Hematopoietic multipotent progenitor cell (in vitro differentiated cells): Measurements from ENCODE around the gene TOB2. TPM values are rescaled to one million over a fixed set of nuclear protein-coding genes. Genes with fewer than 3 reads are reported as not detected.

ENCODE experiments used
- DNase-seq, 3 donors: peaks; one replicate each; pipeline ENCODE4 v3.0.0-alpha.2; 2011 to 2015; ENCODE audit warnings: low read depth in 2 of 3, low spot score in 2 of 3
- total RNA-seq: library from RNA; depleted of rRNA; stranded (reverse); fragments of >200 nt; gene quantifications from one replicate; pipeline ENCODE4 v1.2.3, GENCODE V29; 2012

The TOB2 gene
- 29.9 TPM for total RNA-seq

- DNase-seq = peak; percentile 87 to 96 (median 95)
Measured at GRCh38 chr22:41446639-41447434, at the start of gene TOB2. TOB2 (minus strand) TSS chr22:41446801; CDS start chr22:41437345, 9,456 bp downstream.

GRCh38 chr22:41491374-41492100, 44.9 kb upstream of the TOB2 start:
- no peak for DNase-seq

- DNase-seq = no peak
Measured at GRCh38 chr22:41488596-41489385, 42.2 kb upstream of the TOB2 start.

GRCh38 chr22:41488076-41488475, 41.5 kb upstream of the TOB2 start:
- DNase-seq = no peak

- DNase-seq = no peak
Measured at GRCh38 chr22:41487037-41487935, 40.7 kb upstream of the TOB2 start.

GRCh38 chr22:41485033-41485432, 38.4 kb upstream of the TOB2 start:
- no peak for DNase-seq

GRCh38 chr22:41482319-41482935, 35.8 kb upstream of the TOB2 start:
- no peak for DNase-seq

GRCh38 chr22:41481925-41482318, 35.3 kb upstream of the TOB2 start:
- DNase-seq = no peak

- DNase-seq = no peak
Measured at GRCh38 chr22:41481131-41481830, 34.7 kb upstream of the TOB2 start.

GRCh38 chr22:41480397-41480735, 33.8 kb upstream of the TOB2 start:
- no peak for DNase-seq

- no peak for DNase-seq
Measured at GRCh38 chr22:41479671-41480396, 33.2 kb upstream of the TOB2 start.

- no peak for DNase-seq
Measured at GRCh38 chr22:41478891-41479521, 32.4 kb upstream of the TOB2 start.

GRCh38 chr22:41478473-41478872, 31.9 kb upstream of the TOB2 start:
- no peak for DNase-seq

GRCh38 chr22:41474872-41475451, 28.4 kb upstream of the TOB2 start:
- no peak for DNase-seq

GRCh38 chr22:41471568-41471967, 25.0 kb upstream of the TOB2 start:
- no peak for DNase-seq

GRCh38 chr22:41470886-41471285, 24.3 kb upstream of the TOB2 start:
- DNase-seq = no peak

- DNase-seq = peak in 1 of 3 donors; percentile 37
Measured at GRCh38 chr22:41469218-41469851, 22.7 kb upstream of the TOB2 start.
